Iris pigment epithelial cell (primary cell): ENCODE data around the gene CEP128.

Source experiments
- DNase-seq: peaks from one replicate; pipeline ENCODE4 v3.0.0-alpha.2; 2011; ENCODE audit warnings: low read depth

CEP128 gene

GRCh38 chr14:80608563-80608962 is 333.0 kb downstream of the CEP128 start:
- no peak for DNase-seq

GRCh38 chr14:80607430-80608190 is 333.9 kb downstream of the CEP128 start:
- DNase-seq: peak; percentile 76

- DNase-seq: peak; percentile 49
Observed at GRCh38 chr14:80606347-80606772, 335.2 kb downstream of the CEP128 start.

- DNase-seq: peak; percentile 27
Observed at GRCh38 chr14:80605536-80605935, 336.0 kb downstream of the CEP128 start.

- DNase-seq: no peak
Observed at GRCh38 chr14:80602946-80603345, 338.6 kb downstream of the CEP128 start.

GRCh38 chr14:80587096-80587724 is 354.3 kb downstream of the CEP128 start:
- peak; percentile 77 for DNase-seq

GRCh38 chr14:80586131-80586530 is 355.4 kb downstream of the CEP128 start:
- DNase-seq: no peak

GRCh38 chr14:80585506-80585835 is 356.1 kb downstream of the CEP128 start:
- DNase-seq: no peak

GRCh38 chr14:80584744-80585505 is 356.6 kb downstream of the CEP128 start:
- DNase-seq: peak; percentile 61

- DNase-seq: no peak
Observed at GRCh38 chr14:80577599-80577998, 363.9 kb downstream of the CEP128 start.

- DNase-seq: no peak
Observed at GRCh38 chr14:80576401-80576800, 365.1 kb downstream of the CEP128 start.

- DNase-seq: no peak
Observed at GRCh38 chr14:80575763-80576162, 365.8 kb downstream of the CEP128 start.

GRCh38 chr14:80572666-80573065 is 368.9 kb downstream of the CEP128 start:
- no peak for DNase-seq

- DNase-seq: no peak
Observed at GRCh38 chr14:80570930-80571298, 370.6 kb downstream of the CEP128 start.

- peak; percentile 77 for DNase-seq
Observed at GRCh38 chr14:80567905-80568536, 373.5 kb downstream of the CEP128 start.

GRCh38 chr14:80565001-80565400 is 376.5 kb downstream of the CEP128 start:
- DNase-seq: no peak

GRCh38 chr14:80564051-80564450 is 377.5 kb downstream of the CEP128 start:
- DNase-seq: no peak

GRCh38 chr14:80560800-80561657 is 380.5 kb downstream of the CEP128 start:
- DNase-seq: no peak

- DNase-seq: no peak
Observed at GRCh38 chr14:80554139-80554538, 387.4 kb downstream of the CEP128 start.

- no peak for DNase-seq
Observed at GRCh38 chr14:80549141-80549540, 392.4 kb downstream of the CEP128 start.
